OCI-LY7 (cell line): ENCODE measurements around the gene CD22. TPM values are rescaled to one million over a fixed set of nuclear protein-coding genes. Genes with fewer than 3 reads are reported as not detected.

ENCODE experiments used
- BruUV-seq: library from RNA; stranded (reverse); fragments of 400-500 nt; replicated peaks from 2 replicates; lab custom pipeline; 2021; lab: Mats Ljungman, UMichigan
- CTCF ChIA-PET: fragments of 300-600 bp; sonication (Branson Sonifier 250); formaldehyde crosslinking; loops from one replicate; lab custom pipeline; 2022; ENCODE audit warnings: antibody characterized with exemption; ENCODE audit not compliant: unreplicated experiment; lab: Charles Lee
- POLR2A ChIA-PET: fragments of 300-600 bp; sonication (Branson Sonifier 250); formaldehyde crosslinking; loops from one replicate; lab custom pipeline; 2022; ENCODE audit warnings: antibody characterized with exemption; lab: Charles Lee
- DNase-seq: peaks from one replicate; pipeline ENCODE4 v3.0.0-alpha.2; 2015; ENCODE audit warnings: low spot score
- H2AFZ ChIP-seq: fragments of 200-600 bp; sonication (generic), shearing (Covaris generic); 2 replicates; pipeline ENCODE4 v1.6.1; 2014; ENCODE audit warnings: mild to moderate bottlenecking, antibody characterized with exemption, low read length, moderate library complexity
- H3K27ac ChIP-seq: fragments of 200-600 bp; sonication (generic); 2 replicates; pipeline ENCODE4 v1.5.1; 2014; ENCODE audit warnings: mixed run types, low read depth, mild to moderate bottlenecking, moderate library complexity, low read length, inconsistent platforms; ENCODE audit not compliant: poor library complexity, severe bottlenecking
- H3K36me3 ChIP-seq: fragments of 200-600 bp; sonication (generic); 2 replicates; pipeline ENCODE4 v1.6.1; 2014; ENCODE audit warnings: mild to moderate bottlenecking, antibody characterized with exemption, low read length, moderate library complexity, mixed read lengths; ENCODE audit not compliant: insufficient read depth
- H3K4me1 ChIP-seq: fragments of 200-600 bp; sonication (generic); 2 replicates; pipeline ENCODE4 v1.5.1; 2014; ENCODE audit warnings: mild to moderate bottlenecking, low read length; ENCODE audit not compliant: insufficient read depth, poor library complexity, severe bottlenecking
- H3K4me2 ChIP-seq: fragments of 200-600 bp; sonication (generic); 2 replicates; pipeline ENCODE4 v1.6.1; 2014; ENCODE audit warnings: mild to moderate bottlenecking, low read length
- H3K4me3 ChIP-seq: fragments of 200-600 bp; sonication (generic); 2 replicates; pipeline ENCODE4 v1.5.1; 2014; ENCODE audit warnings: mild to moderate bottlenecking, low read depth, low read length; ENCODE audit not compliant: poor library complexity, severe bottlenecking
- H3K79me2 ChIP-seq: fragments of 200-600 bp; sonication (generic); 2 replicates; pipeline ENCODE4 v1.6.1; 2016; ENCODE audit warnings: low read depth, mild to moderate bottlenecking, low read length, moderate library complexity, mixed read lengths; ENCODE audit not compliant: insufficient read depth
- H3K9me2 ChIP-seq: fragments of 200-600 bp; sonication (generic); 2 replicates; pipeline ENCODE4 v1.6.1; 2016; ENCODE audit warnings: mild to moderate bottlenecking, low read length, mixed read lengths; ENCODE audit not compliant: insufficient read depth
- H3K9me3 ChIP-seq: fragments of 200-600 bp; sonication (generic); 2 replicates; pipeline ENCODE4 v1.6.1; 2014; ENCODE audit warnings: mild to moderate bottlenecking, mixed run types, low read length, mixed read lengths
- H4K20me1 ChIP-seq: fragments of 200-600 bp; sonication (generic); 2 replicates; pipeline ENCODE4 v1.6.1; 2014; ENCODE audit warnings: mild to moderate bottlenecking, antibody characterized with exemption, low read length, moderate library complexity, mixed read lengths; ENCODE audit not compliant: insufficient read depth
- EZH2phosphoT487 ChIP-seq: fragments of 200-600 bp; sonication (generic); IDR thresholded peaks from 2 replicates; pipeline ENCODE4 v1.6.1; 2018; ENCODE audit warnings: low read depth, borderline replicate concordance, mild to moderate bottlenecking, mixed run types, antibody characterized with exemption, low read length, moderate library complexity, mixed read lengths
- intact Hi-C: fragments of 100-400 bp; cut with micrococcal nuclease; formaldehyde crosslinking; loops from one replicate; pipeline ENCODE4 v1.10.0; 2022; ENCODE audit not compliant: unreplicated experiment
- total RNA-seq, 2 experiments: library from RNA; depleted of rRNA in 1 of 2; stranded (reverse); fragments of >200 nt in 1 of 2; shearing (Covaris generic) in 1 of 2; gene quantifications; 2 replicates each; pipeline ENCODE4 v1.2.3, GENCODE V29; 2014 to 2022
- TF ChIP-seq, protein P1 (sequence below): fragments of 200-600 bp; sonication (generic); conservative IDR thresholded peaks from 2 replicates; pipeline ENCODE4 v1.5.1; 2014; ENCODE audit warnings: mild to moderate bottlenecking, antibody characterized with exemption, low read length, moderate library complexity, mixed read lengths

CD22 gene
- total RNA-seq, 2 experiments from 2014 or later, result 413 to 972 TPM

- no peaks in the 10 kb centered on the region for H3K9me3 ChIP-seq
- no peaks in the 10 kb centered on the region for H3K79me2 ChIP-seq
- ChIA-PET POLR2A (interaction anchor here (0.6 to 1.5 kb wide), 5 partner anchors 10 to 22 kb away, joined by 3 to 7 read pairs (median 4); no protein-coding TSS in a partner anchor), CTCF (interaction anchor here (0.5 kb wide), 1 partner anchor 9 kb away, joined by 3 read pairs; no protein-coding TSS in a partner anchor)
- H3K9me2 ChIP-seq, result no peaks in the 10 kb centered on the region
- no TSS peak for BruUV-seq
- H3K4me2 ChIP-seq, result peak overlapping the region; percentile 39
- intact Hi-C loops, result no loop called here
- no peaks in the 10 kb centered on the region for H4K20me1 ChIP-seq
- H3K27ac ChIP-seq, result peak overlapping the region; percentile 19
- DNase-seq, result no peak
- TF ChIP-seq EZH2phosphoT487, result no peak
- TF ChIP-seq, protein P1, sequence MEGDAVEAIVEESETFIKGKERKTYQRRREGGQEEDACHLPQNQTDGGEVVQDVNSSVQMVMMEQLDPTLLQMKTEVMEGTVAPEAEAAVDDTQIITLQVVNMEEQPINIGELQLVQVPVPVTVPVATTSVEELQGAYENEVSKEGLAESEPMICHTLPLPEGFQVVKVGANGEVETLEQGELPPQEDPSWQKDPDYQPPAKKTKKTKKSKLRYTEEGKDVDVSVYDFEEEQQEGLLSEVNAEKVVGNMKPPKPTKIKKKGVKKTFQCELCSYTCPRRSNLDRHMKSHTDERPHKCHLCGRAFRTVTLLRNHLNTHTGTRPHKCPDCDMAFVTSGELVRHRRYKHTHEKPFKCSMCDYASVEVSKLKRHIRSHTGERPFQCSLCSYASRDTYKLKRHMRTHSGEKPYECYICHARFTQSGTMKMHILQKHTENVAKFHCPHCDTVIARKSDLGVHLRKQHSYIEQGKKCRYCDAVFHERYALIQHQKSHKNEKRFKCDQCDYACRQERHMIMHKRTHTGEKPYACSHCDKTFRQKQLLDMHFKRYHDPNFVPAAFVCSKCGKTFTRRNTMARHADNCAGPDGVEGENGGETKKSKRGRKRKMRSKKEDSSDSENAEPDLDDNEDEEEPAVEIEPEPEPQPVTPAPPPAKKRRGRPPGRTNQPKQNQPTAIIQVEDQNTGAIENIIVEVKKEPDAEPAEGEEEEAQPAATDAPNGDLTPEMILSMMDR, result no peak
- H3K4me1 ChIP-seq, result peaks cover 70% of the 10 kb centered on the region
- H3K4me3 ChIP-seq, result no peak overlapping the region
- no peaks in the 10 kb centered on the region for H3K36me3 ChIP-seq
- H2AFZ ChIP-seq, result no peak overlapping the region; the same call in 1 of the 2 replicates
Measured at GRCh38 chr19:35305181-35305580, 23.8 kb upstream of the CD22 start.

DNA sequence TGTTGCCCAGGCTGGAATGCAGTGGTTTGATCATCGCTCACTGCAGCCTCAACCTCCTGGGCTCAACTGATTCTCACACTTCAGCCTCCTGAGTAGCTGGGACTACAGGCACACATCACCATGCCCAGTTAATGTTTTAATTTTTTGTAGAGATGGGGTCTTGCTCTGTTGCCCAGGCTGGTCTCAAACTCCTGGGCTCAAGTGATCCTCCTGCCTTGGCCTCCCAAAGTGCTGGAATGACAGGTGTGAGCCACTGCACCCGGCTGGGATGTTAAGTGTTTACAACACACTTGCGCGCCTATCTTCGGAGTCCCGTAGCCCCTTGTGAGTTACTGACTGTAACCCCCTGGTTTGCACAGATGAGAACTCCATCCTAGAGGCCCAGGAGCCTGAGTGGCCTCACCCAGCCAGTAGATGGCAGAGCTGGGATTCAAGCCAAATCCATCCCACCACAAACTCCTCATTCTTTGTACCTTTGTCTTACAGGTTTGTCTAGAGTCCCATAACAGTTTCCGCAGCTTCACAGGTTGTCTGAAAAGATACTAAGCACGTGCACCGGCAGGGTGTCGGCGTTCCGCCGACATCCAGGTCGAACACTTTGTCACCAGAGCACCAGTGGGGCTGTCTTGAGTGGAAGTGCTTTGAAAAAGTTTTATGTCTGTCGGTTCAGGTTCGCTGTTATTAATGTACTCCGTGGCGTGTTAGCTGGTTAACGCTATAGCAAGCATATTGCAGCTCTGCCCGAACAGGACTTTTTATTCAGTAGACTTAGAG lies 22.3 kb upstream of the CD22 start:
- no peaks in the 10 kb centered on the region for H4K20me1 ChIP-seq
- H3K36me3 ChIP-seq, result no peaks in the 10 kb centered on the region
- H3K4me1 ChIP-seq, result peaks cover 72% of the 10 kb centered on the region
- peak overlapping the region; percentile 26 for H3K27ac ChIP-seq
- H2AFZ ChIP-seq, result peak overlapping the region; percentile 5; the same call in 1 of the 2 replicates
- intact Hi-C loops, result loop anchor here (1.0 to 2.0 kb wide), 2 partner anchors 24 to 42 kb away; no protein-coding TSS in a partner anchor
- peak overlapping the region; percentile 39 for H3K4me2 ChIP-seq
- ChIA-PET POLR2A (interaction anchor here (0.6 to 1.0 kb wide), 2 partner anchors 10 to 165 kb away, joined by 3 to 5 read pairs; no protein-coding TSS in a partner anchor), CTCF (no interaction called here)
- H3K79me2 ChIP-seq, result no peaks in the 10 kb centered on the region
- no peaks in the 10 kb centered on the region for H3K9me3 ChIP-seq
- no peak overlapping the region for H3K4me3 ChIP-seq
- TF ChIP-seq EZH2phosphoT487, result no peak
- TF ChIP-seq, protein P1, result peak; percentile 85
- no peaks in the 10 kb centered on the region for H3K9me2 ChIP-seq
- DNase-seq, result peak; percentile 75
- no TSS peak for BruUV-seq
